OCI-M2 (cell line): ENCODE measurements around the gene SPTBN1.
"Not testable (repeated sequence)": the region's sequence is repeated elsewhere in the genome, so short reads cannot be mapped to it uniquely, and the experiment has no call there.

ENCODE experiments used
- DNase-seq: peaks from one replicate; lab custom pipeline; 2025; ENCODE audit not compliant: unreplicated experiment; lab: John Stamatoyannopoulos, UW

The SPTBN1 gene

GRCh38 chr2:54525321-54525720 lies 69.2 kb downstream of the SPTBN1 start:
- DNase-seq = no peak

GRCh38 chr2:54526226-54526879 lies 70.2 kb downstream of the SPTBN1 start:
- DNase-seq = no peak

- no peak for DNase-seq
These were observed 72.3 kb downstream of the SPTBN1 start for GRCh38 chr2:54528311-54528955.

GRCh38 chr2:54529518-54529917 lies 73.4 kb downstream of the SPTBN1 start:
- DNase-seq = not testable (repeated sequence)

GRCh38 chr2:54529935-54530334 lies 73.8 kb downstream of the SPTBN1 start:
- no peak for DNase-seq

GRCh38 chr2:54531558-54531957 lies 75.4 kb downstream of the SPTBN1 start:
- DNase-seq = no peak

- no peak for DNase-seq
These were observed 78.1 kb downstream of the SPTBN1 start for GRCh38 chr2:54534221-54534620.

- DNase-seq = no peak
These were observed 78.5 kb downstream of the SPTBN1 start for GRCh38 chr2:54534625-54535024.

GRCh38 chr2:54535599-54536195 lies 79.6 kb downstream of the SPTBN1 start:
- no peak for DNase-seq

GRCh38 chr2:54536720-54537119 lies 80.6 kb downstream of the SPTBN1 start:
- no peak for DNase-seq

- DNase-seq = no peak
These were observed 82.4 kb downstream of the SPTBN1 start for GRCh38 chr2:54538537-54538936.

GRCh38 chr2:54539683-54540082 lies 83.6 kb downstream of the SPTBN1 start:
- DNase-seq = no peak

GRCh38 chr2:54540194-54540593 lies 84.1 kb downstream of the SPTBN1 start:
- no peak for DNase-seq

- no peak for DNase-seq
These were observed 85.9 kb downstream of the SPTBN1 start for GRCh38 chr2:54541995-54542394.

- DNase-seq = no peak
These were observed 87.7 kb downstream of the SPTBN1 start for GRCh38 chr2:54543733-54544396.

- no peak for DNase-seq
These were observed 89.7 kb downstream of the SPTBN1 start for GRCh38 chr2:54545702-54546450.

GRCh38 chr2:54546518-54546917 lies 90.4 kb downstream of the SPTBN1 start:
- DNase-seq = no peak

GRCh38 chr2:54546923-54547720 lies 91.0 kb downstream of the SPTBN1 start:
- DNase-seq = no peak

GRCh38 chr2:54549430-54549829 lies 93.3 kb downstream of the SPTBN1 start:
- no peak for DNase-seq

- DNase-seq = no peak
These were observed 93.9 kb downstream of the SPTBN1 start for GRCh38 chr2:54549917-54550518.
